Lower leg skin (tissue), 4 donors: ENCODE results near the gene ODC1. TPM values are rescaled to one million over a fixed set of nuclear protein-coding genes. Genes with fewer than 3 reads are reported as not detected.

Source experiments
- DNase-seq, 2 donors: peaks; one replicate each; pipeline ENCODE4 v3.0.0-alpha.2; 2019; ENCODE audit warnings: low spot score in 2 of 2
- H3K4me3 ChIP-seq: fragments of 200-600 bp; sonication (generic); 2 replicates; pipeline ENCODE4 v1.5.1; 2017; ENCODE audit warnings: mild to moderate bottlenecking, low read depth; ENCODE audit not compliant: poor library complexity, severe bottlenecking
- POLR2A ChIP-seq, 2 donors: fragments of 450-650 bp; IDR thresholded peaks; one replicate each; pipeline ENCODE4 v1.6.1; 2016 to 2017; ENCODE audit warnings: antibody characterized with exemption in 2 of 2, mild to moderate bottlenecking in 1 of 2, moderate library complexity in 1 of 2
- WGBS, 2 donors: methylation state at CpG; one replicate each; pipeline ENCODE4 v1.1.5; 2018; 5-methylcytosine and 5-hydroxymethylcytosine counted together
- intact Hi-C: fragments of 100-400 bp; cut with DNase I; formaldehyde crosslinking; loops from one replicate; pipeline ENCODE4 v1.15.0; 2023; ENCODE audit warnings: low total_unique reads
- total RNA-seq, 4 donors: library from RNA; depleted of rRNA; stranded (reverse); fragments of >200 nt; gene quantifications; one replicate each; pipeline ENCODE4 v1.1.0, GENCODE V29; 2016
- TF ChIP-seq, protein P1 (sequence below), 3 donors: fragments of 450-650 bp; IDR thresholded peaks; one replicate each; pipeline ENCODE4 v1.5.1; 2016; ENCODE audit warnings: antibody characterized with exemption in 3 of 3, mild to moderate bottlenecking in 3 of 3, moderate library complexity in 2 of 3

Gene ODC1
- total RNA-seq, 4 donors from 2014 or later = 11.5 to 19.7 (median 17.8) TPM

DNA sequence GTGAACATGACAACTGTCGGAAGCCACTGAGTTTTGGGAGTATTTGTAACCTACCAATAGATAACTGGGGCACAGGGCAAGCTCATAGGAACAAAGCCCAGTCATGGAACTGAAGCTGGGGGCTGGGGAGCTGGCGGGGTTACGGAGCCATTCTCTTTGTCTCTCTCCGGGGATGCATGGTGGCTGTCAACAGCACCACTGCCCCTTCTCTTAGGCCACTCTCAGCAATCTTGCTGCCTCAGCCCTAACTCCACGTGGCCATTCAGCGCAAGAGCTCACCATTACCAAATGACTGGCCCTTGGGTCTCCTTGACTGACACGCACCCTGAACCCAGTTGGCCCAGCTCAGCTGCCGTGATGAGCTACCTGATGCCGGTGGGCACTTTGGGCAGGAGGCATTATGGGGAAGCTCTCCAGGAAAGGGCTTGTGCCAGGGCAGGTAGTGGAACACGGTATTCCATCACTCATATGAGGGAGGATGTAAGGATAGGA, 33.6 kb upstream of the ODC1 start:
- DNase-seq = no peak
- no peak for TF ChIP-seq POLR2A (IDR thresholded peaks at IDR 0.05)
- TF ChIP-seq, protein P1, sequence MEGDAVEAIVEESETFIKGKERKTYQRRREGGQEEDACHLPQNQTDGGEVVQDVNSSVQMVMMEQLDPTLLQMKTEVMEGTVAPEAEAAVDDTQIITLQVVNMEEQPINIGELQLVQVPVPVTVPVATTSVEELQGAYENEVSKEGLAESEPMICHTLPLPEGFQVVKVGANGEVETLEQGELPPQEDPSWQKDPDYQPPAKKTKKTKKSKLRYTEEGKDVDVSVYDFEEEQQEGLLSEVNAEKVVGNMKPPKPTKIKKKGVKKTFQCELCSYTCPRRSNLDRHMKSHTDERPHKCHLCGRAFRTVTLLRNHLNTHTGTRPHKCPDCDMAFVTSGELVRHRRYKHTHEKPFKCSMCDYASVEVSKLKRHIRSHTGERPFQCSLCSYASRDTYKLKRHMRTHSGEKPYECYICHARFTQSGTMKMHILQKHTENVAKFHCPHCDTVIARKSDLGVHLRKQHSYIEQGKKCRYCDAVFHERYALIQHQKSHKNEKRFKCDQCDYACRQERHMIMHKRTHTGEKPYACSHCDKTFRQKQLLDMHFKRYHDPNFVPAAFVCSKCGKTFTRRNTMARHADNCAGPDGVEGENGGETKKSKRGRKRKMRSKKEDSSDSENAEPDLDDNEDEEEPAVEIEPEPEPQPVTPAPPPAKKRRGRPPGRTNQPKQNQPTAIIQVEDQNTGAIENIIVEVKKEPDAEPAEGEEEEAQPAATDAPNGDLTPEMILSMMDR (IDR thresholded peaks at IDR 0.05) = no peak
- 88 to 96% methylated on average over 10 of the region's 10 CpGs for WGBS, 2 donors
- intact Hi-C loops = no loop called here
- H3K4me3 ChIP-seq = no peak overlapping the region

DNA sequence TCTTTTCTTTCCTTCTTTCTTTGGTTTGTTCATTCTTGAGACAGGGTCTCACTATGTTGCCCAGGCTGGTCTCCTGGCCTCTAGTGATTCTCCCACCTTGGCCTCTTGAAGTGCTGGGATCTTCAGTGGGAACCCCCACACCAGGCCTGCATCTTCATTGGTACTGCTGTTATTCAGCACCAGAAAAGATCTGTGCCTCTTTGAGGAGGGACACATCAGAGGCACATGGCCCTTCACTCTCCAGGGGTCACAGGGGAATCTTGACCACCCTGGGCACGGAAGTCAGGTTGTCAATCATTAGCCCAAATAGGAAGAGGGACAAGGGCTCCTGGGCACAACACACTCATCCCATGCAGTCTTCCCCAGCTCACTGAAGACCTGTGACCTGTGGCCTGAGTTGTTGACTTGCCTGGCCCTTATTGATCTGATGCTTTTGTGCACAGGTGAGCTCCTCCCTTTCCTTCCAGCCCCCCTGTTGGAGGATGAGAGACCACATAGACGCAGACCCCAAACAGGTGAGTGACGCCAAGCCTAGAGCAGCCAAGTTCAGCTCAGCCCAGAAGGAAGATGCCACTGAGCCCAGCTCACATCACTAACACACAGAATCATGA, 33.0 kb upstream of the ODC1 start:
- intact Hi-C loops = no loop called here
- DNase-seq = no peak
- TF ChIP-seq POLR2A (IDR thresholded peaks at IDR 0.05) = no peak
- TF ChIP-seq, protein P1 (IDR thresholded peaks at IDR 0.05) = no peak
- WGBS, 2 donors = 97 to 100% methylated on average over 2 to 3 of the region's 3 CpGs
- H3K4me3 ChIP-seq = no peak overlapping the region

DNA sequence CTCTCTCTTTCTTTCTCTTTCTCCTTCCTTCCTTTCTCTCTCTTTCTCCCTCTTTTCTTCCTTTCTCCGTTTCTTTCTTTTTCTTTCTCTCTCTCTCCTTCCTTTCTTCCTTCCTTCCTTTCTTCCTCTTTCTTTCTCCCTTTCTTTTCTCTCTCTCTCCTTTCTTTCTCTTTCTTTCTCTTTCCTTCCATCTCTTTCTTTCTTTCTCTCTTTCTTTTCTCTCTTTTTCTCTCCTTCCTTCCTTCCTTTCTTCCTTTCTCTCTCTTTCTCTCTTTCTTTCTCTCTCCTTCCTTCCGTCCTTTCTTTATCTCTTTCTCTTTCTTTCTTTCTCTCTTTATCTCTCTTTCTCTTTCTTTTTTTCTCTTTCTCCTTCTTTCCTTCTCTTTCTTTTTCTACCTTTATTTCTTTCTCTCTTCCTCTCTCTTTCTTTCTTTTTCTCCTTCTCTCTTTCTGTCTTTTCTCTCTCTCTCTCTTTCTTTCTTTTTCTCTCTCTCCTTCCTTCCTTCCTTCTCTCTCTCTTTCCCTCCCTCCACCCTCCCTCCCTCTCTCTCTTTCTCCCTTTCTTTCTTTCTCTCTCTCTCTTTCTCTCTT, 32.3 kb upstream of the ODC1 start:
- no peak overlapping the region for H3K4me3 ChIP-seq
- intact Hi-C loops = no loop called here
- 76 to 90% methylated on average over 2 of the region's 2 CpGs for WGBS, 2 donors
- DNase-seq = no peak
- TF ChIP-seq, protein P1 (IDR thresholded peaks at IDR 0.05) = no peak
- TF ChIP-seq POLR2A (IDR thresholded peaks at IDR 0.05) = no peak

DNA sequence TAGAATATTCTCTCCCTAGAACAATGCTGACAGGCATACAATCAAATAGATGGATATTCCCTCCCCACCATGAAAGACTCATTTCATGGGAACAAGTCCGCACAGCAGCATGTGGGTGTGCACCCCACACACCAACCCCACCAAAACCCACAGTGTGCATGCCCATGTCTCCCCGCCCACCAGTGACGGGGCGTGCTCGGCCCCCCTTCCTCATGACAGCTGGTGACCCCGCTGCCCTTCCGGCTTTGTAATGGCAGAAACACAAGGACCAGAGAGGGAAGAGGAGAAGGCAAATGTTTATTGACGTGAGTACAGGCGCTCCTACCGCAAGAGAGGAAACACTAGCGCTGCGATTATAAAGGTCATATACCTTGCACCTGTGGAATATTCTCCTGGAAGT, 30.8 kb upstream of the ODC1 start:
- intact Hi-C loops = no loop called here
- WGBS, 2 donors = 82 to 85% methylated on average over 12 of the region's 12 CpGs
- DNase-seq = no peak
- H3K4me3 ChIP-seq = no peak overlapping the region
- TF ChIP-seq, protein P1 (IDR thresholded peaks at IDR 0.05) = no peak

DNA sequence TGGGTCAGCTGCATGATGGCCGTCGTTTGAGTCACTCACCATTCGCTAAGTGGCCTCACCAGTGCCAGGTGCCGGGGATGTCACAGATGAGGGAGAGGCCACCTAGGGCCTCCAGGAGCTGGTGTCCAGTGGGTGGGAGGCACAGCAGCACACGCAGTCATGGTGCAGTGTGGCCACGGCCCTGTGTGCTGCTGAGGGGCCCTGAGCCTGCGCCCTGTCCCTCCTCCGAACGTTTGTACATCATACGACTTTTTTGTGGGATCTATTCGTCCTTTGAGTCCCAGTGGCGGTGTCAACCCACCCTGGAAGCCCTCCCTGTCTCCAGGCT, 30.1 kb upstream of the ODC1 start:
- 86 to 92% methylated on average over 12 of the region's 12 CpGs for WGBS, 2 donors
- TF ChIP-seq, protein P1 (IDR thresholded peaks at IDR 0.05) = no peak
- no peak for TF ChIP-seq POLR2A (IDR thresholded peaks at IDR 0.05)
- H3K4me3 ChIP-seq = no peak overlapping the region
- intact Hi-C loops = no loop called here
- DNase-seq = no peak
